Stimulated activated CD8-positive, alpha-beta memory T cell treated with anti-CD3 and anti-CD28 coated beads, Interleukin-12 subunit alpha, Interleukin-12 subunit beta, amount 100 ng/mL, for 1 hour (primary cell): ENCODE results near the gene MYO16.
"Not testable (repeated sequence)": the region's sequence is repeated elsewhere in the genome, so short reads cannot be mapped to it uniquely, and the experiment has no call there.

Experiments
- DNase-seq: peaks from one replicate; pipeline ENCODE4 v3.0.0-alpha.2; 2020; ENCODE audit warnings: low read depth

MYO16 gene

DNA sequence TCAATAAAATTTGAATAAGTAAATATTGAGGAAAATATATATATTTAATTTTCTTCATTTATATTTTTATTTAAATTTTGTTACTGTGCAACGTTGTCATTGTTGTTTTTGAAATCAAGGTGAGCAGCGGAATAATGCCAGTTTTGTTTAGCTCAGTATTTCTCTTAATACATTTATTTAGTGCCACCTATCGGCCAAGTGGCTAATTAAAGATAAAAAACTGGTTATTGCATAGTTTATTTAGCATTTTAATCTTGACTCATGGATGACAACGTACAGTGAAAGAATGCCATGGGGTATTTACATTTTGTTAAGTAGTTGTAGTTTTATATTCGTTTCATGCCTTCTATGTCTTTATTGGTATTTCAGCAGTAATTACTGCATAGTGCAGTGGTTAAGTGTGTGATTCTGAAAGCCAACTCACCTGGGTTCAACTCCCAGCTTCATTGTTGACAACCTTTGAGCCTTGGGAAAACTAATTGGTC, 265.9 kb downstream of the MYO16 start:
- DNase-seq: no peak

DNA sequence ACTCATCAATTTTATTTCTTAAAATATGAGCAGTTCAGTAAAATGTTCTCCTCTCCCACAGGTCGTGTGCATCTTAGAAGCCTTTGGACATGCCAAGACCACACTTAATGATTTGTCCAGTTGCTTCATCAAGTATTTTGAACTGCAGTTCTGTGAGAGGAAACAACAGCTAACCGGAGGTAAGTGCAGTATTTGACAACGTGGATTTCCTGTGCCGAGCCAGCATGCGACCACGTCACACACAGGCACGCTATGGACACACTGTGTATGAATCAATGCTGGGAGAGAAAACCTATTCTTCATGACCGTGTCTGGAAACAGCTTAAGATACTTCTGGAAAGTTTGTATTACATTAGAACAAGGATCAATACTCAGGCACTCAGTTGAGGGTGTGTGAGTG, 268.5 kb downstream of the MYO16 start:
- no peak for DNase-seq

DNA sequence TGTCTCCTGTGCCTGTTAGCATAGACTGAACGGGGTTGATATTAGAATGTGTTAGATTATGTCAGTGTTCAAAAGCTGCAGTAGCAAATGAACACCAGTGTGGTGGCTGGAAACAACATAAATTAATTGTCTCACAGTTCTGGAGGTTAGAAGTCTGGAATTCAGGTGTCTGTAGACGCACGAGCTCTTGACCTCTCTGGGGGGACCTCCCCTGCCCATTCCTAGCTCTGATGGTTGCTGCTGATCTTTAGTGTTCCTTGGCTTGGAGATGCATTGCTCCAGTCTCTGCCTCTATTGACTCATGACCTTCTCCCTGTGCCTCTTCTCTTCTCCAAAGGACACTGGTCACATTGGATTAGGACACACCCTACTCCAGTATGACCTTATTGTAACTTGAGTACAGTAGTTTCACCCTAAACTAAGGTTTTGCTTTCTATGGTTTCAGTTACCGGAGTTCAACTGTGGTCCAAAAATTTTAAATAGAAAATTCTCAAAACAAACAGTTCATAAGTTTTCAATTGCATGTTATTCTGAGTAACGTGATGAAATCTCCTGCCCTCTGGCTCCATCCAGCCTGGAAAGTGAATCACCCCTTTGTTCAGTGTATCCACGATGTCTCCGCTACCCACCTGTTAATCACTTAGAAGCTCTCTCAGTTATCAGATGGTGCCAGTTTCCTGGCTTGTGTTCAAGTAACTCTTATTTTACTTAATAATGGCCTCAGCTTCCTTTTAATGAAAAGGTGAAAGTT, 273.2 kb downstream of the MYO16 start:
- no peak for DNase-seq

DNA sequence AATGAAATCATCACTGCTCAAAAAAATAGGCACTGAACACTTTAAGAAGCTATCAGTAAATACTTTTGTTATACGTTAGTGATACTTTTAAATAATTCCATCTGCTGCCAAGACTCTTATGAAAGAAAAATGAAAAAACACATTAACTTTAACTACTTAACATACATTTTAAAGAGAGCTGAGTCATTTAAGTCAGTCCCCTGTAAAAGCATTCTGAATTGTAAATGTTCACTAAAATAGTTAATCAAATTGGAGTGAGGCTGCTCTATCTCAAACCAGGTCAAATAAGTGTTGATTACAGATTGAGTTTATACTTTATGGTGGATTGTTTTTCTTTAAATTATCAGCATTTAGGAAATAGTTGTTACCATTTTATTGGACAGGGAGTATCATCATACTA, 274.2 kb downstream of the MYO16 start:
- DNase-seq: no peak

DNA sequence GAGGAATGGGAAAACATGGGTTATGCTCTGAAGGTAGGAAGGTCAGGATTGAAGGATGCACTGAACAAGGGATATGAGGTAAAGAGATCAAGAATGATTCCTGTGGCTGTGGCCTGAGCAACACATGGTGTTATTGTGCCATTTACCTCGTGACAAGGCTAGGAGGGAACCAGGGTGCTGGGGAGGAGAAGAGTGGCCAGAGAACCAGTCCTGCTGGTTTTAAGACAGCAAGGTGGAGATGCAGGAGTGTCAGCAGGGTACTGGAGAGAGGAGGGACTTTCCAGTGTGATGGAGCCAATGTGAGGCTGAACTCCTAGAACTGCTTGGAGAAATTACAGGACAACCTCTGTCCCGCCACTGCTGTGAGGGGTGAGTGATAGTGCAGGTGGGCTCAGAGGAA, 282.4 kb downstream of the MYO16 start:
- DNase-seq: no peak

DNA sequence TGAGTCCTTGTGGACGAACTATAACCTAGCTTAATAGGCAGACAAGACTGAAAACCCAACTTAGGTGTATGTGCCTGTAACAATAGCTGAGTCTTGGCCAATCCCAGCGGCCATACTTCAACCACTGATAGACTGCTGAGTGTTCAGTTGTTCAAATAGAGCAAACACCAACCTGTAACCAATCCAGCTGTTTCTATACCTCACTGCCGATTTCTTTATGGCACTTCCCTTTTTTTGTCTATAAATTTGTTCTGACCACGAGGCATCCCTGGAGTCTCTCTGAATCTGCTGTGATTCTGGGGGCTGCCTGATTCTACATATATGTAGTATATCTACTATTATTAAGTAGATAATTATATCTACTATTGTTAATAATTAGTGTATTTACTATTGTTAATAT, 284.3 kb downstream of the MYO16 start:
- DNase-seq: not testable (repeated sequence)

DNA sequence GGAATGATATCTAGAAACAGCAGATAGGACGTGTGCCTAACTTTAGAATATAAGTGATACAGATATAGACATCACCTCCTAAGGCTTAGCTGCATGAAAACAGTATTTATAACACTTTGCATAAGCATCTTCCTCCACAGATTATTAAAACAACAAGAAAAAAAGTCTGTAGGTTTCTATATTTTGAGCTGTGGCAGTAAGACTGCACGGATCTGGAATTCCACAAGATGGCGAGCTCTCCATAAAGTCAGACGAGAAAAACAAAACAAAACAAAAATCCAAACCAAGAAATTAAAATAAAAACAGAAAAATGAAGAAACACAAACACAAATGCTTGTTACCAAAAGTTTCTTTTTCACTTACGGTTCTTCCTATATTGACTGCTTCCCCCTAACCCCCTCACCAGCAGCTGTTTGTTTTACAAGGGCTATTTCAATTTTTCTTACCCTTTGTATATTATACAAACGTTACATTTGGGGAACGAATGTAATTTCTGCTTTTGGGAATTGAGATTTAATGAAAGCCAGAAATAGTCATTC, 285.8 kb downstream of the MYO16 start:
- DNase-seq: no peak

DNA sequence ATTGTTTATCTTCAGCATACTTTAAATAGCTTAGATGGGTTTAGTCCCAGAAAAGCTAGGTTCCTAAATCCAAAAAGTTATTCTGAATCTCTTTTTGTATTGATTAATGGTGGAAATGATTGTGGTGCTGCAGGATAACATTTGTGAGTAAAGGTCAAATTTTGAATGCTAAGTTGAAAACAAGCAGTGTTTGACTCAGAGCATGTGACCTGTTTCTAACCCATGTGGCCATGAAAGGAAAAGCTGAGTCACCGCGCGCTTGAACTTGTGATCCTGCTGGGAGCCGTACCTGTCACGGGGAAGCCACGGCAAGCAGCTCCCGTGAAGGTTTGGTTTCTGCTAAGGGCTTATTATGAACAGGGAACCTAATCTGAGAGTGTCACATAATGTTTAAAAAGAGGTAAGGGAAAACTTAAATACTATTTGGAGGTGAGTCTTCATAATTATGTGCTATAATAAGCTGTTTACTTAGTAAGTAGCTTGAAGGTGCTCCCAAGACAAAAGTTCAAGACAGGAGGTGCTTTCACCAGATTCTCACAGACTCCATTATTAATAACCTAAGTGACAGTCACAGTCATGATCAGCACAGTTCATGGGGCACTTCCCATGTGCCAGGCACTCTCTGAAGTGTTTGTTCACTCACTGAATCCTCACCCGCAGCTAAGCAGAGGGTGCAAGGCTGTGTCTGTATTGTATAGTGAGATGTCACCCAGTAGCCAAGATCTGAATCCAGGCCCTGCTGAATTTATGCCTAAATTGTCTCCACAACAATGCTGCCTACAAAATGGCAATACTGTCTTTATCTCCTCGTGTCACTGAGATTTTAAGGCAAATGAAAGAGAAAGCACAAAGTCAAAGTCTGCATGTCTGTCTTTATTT, 286.5 kb downstream of the MYO16 start:
- peak; percentile 45 for DNase-seq

DNA sequence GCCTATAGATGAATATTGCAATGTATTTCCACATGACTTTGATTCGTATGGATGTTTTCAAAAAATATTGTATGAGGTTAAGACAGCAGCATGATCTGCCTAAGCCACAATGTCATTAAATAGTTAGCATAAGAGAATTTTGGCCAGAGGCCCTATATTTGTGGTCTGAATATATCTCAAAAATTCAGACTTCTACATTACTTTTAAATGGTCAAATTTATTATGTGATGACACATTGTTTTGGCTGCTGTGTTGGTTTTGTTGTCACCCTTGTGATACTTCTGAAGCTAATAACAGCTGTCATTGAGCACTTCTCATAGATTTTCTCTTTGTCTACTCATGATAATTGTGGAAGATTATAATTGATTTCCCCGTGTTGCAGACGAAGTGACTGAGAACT, 288.2 kb downstream of the MYO16 start:
- DNase-seq: no peak

DNA sequence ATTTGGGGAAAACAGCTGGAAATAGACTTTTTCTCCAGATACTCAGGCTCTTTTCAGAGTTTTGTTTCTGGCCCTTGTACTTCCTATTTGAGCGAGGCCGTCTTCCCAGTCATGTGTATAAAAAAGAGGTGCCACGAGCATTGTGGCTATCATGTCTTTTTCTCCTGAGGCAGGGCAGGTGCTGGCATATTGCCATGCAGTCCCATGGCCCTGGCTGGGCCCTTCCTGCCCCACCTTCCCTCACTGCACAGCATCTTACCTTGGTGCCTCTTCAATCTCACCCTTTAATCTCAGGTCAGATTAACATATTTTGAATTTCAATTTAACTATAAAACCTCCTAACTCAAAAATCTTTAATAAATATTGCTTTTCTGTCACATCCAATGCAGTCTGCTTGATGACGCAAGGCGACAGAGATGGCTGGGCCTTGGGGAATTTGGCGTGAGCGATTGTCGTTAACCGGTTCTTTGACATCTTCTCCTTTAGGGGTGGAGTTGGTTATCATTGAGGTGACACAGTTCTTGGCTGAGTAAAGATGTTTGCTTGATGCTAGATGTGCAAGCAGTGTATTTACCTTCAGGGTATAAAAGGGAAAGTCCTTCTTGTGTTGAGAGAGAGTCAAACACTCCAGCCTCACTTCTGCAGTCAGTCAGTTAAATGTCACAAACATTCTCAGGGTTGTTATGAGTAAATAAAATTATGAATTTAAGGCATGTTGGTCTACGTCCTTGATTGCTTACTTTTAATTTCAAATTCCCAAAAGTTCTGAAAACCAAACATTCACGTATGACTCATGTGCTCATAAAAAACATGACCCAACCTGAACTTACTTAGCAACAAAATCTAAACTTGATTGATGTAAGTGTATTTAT, 289.9 kb downstream of the MYO16 start:
- no peak for DNase-seq

DNA sequence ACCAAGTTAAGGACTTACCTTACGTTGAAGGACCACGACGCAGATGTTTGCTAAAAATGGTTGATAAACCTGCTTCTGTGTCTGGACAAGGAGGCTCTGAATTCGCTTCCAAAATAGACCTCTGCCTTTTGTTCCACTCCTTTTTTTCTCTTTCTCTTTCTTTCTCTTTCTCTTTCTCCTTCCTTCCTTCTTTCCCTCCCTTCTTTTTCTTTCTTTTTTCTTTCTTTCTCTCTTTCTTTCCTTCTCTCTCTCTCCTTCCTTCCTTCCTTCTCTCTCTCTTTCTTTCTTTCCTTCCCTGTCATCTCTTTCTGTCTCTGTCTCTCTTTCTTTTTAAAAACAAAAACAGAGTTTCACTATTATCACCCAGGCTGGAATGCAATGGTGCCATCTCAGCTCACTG, 290.7 kb downstream of the MYO16 start:
- no peak for DNase-seq

DNA sequence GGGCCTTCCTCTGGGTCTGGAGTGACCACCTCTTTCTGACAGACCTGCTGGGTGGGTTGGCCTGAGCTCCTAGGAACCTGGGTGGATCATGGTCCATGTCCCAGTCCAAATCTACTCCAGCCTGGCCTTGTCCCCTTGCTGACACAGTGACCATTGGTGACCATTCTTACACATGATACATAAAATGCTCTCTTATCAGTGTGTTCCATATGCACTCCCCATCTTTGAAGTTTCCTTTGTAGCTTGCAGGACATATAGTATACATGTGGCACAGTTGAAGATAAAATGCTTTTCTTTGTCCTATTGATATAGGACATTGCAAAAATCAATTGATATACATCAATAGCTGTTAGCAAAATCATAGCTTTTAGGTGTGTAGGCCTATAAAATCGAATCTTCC, 291.8 kb downstream of the MYO16 start:
- no peak for DNase-seq

DNA sequence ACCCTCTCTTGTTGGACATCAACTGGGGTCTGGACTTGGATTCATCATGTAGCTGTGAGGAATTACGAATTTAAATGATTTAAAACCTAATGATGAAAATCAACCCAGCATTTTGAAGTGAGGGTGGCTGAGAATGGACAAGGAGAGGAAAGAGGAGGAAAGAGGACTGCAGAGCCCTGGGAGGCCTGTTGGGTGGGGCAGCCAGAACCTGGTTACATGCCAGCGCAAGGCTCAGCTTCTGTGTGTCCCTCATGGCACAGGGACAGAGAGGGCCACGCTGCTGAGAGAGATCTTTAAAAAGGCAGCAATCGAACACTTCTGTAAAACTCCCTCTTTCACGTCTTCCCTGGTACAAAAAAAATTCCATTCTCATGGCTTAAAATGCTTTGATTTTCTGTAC, 292.7 kb downstream of the MYO16 start:
- no peak for DNase-seq

DNA sequence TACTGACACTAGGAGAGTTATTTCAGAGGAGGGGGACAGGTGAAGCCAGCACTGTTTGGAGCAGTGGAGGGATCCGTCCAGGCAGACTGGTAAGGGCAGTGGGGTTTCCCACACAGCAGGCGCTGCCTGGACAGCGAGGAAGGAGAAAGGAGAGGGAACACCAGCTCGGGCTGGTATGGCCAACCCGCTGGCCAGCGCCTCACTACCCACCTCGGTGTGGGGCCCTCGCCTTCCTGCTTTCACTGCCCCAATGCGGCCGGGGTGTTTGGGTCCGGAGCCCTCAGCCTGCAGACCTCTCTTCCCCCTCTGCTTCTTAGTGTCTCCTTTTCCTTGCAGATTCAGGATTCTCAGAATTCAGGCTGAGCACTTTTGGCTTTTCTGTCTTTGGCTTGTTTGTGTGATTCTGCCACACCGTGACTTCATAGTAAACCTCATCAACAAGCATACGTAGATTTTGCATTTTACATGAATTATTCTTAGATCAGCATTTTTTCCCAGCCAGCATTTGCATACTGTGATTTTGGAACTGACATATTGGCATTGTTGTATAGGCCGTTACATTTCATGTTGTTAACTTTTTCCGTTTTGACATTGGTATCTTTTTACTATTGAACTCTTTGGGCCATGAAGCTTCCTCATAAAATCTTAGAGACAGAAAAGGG, 294.1 kb downstream of the MYO16 start:
- DNase-seq: no peak

DNA sequence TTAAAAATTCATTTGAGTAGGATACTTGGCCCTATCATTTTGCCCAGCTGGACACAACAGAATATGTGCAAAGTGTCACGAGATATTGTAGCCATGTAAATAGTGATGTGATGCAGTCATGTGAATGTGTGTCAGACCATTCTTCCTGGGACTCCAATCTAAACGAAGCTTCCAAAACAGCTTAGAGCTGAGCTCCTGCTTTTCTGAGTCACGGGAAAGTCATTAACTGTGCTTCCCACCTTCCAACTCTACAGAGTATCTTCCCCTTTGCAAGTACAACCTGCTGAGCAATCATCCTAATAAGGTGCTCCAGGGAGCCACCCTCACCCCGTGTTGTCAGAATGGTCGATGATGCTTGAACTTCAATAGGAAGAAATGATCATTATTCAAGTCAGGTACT, 294.7 kb downstream of the MYO16 start:
- no peak for DNase-seq

DNA sequence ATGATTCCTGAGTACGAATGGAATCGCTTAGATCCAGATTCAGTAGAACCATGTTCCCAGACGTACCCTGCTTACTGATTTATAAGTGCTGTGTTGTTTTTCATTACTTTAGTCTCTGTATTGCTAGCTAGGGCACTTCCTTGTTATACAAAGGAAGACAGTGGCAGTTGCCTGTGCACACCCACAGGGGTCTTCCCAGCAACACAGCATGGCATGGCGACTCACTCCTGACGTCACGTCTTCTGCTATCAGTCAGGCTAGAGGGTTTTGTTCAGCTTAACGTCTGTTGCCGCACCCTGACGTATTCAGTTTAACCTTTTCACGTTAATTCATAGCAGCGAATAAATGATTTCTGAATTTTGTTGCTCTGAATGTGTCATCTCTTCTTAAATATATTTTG, 295.1 kb downstream of the MYO16 start:
- no peak for DNase-seq

DNA sequence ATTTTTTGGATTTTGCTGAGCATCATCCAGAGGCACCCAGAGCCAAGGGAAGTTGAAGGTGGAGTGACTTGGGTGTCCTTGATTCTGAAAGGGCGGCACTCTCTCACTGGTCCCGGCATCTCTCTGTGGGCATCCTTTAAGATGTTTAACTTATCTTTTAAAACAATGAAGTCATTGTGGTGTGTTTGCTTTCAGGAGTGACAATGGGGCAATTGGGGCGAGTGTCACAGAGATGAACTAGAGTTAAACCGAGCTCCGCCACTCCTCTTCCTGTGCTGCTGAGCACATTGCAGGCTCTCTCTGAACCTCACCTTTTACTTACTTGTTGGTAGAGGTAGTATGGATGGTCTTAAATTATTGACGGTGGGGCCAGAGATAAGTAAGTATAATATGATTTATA, 295.7 kb downstream of the MYO16 start:
- DNase-seq: no peak

DNA sequence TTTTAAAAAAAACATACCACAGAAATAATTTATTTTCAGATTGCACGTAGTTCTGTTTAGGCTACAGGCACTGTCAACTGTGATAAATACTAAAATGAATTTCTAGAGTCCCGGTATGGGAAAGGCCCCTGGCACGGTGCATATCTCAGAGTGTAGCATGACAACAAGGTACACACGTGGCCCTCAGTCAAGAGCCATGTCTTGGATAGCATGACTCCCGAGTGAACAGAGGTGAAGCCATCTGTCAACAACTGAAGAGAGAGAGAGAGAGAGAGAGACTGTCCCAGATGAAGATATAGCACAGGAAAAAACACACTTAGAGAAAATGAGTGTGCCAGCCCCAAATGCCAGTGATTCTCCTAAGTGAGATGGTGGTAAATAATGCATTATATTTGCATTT, 297.5 kb downstream of the MYO16 start:
- no peak for DNase-seq

DNA sequence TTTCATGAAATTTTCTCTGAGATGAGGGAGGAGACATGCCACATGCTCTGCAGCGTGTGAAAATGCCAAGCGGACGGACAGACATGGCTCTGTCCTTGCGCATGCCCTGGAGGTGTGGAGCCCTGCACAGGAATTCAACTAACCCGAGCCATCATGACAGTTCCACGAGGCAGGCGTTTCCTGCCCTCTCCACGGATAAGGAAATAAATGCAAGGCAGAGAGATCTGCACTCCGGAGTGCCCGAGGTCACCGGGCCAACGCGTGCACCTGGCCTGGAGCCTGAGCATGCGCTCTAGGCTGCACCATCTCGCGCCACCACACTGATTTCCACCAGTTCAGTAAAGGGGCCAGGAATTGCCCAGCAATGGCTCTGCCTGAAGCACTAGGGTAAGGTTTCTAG, 298.2 kb downstream of the MYO16 start:
- DNase-seq: no peak

DNA sequence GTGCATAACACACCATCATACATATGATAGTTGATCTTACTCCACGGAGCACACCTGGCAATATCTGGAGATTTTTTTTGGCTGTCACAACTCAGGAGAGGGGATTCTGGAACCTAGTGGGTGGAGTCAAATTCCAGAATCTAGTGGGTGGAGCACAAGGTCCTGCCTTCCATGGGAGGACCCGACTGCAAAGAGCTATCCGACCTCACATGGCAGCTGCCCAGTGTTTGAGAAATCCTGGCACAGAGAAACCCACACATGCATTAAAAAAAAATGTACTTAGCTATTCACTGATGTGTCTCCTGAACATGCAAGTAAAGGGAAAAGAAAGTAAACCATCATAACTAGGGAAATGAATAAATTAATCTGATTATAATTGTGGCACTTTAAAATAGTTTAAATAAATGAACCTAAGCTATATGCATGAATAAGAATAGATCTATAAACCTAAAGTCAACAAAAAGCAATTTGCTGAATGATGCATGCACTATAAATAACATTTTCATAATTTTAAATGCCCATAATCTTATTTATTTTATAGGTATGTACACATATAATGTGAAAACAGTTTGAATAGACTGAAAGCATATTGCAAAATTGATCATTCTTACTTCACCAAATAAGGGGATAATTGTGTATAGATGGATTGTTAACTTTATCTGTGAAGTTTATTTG, 300.3 kb downstream of the MYO16 start:
- no peak for DNase-seq

DNA sequence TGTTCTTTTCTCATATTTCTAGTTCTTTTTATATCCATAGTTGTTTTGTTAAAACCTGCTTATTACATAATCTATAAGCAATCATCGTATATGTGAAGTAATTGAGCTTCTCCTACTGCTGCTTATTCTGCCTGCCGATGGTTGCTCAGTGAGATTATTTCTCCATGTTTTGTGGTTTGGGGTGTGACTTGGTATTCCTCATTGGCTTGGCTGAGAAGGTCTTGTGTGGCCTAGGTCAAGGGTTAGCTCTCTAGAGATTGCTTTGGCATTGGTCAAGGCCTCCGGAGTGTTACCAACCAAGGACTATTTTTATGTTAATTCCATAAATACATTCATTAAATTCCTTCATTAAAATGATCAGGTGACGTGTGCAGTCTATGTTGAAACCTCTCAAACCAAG, 302.8 kb downstream of the MYO16 start:
- no peak for DNase-seq
